GM12864 (cell line): ENCODE measurements around the gene ADARB1.

Source experiments
- DNase-seq: peaks from one replicate; pipeline ENCODE4 v3.0.0-alpha.2; 2011; ENCODE audit warnings: low read depth
- H3K4me3 ChIP-seq: 2 replicates; pipeline ENCODE4 v1.5.1; 2011; ENCODE audit warnings: mild to moderate bottlenecking, low read depth, low read length, control low read depth
- CTCF ChIP-seq: IDR thresholded peaks from 2 replicates; pipeline ENCODE4 v1.5.1; 2011; ENCODE audit warnings: low read depth, mild to moderate bottlenecking, moderate library complexity, low read length, control low read depth, inconsistent platforms; ENCODE audit errors: missing control alignments

The ADARB1 gene

DNA sequence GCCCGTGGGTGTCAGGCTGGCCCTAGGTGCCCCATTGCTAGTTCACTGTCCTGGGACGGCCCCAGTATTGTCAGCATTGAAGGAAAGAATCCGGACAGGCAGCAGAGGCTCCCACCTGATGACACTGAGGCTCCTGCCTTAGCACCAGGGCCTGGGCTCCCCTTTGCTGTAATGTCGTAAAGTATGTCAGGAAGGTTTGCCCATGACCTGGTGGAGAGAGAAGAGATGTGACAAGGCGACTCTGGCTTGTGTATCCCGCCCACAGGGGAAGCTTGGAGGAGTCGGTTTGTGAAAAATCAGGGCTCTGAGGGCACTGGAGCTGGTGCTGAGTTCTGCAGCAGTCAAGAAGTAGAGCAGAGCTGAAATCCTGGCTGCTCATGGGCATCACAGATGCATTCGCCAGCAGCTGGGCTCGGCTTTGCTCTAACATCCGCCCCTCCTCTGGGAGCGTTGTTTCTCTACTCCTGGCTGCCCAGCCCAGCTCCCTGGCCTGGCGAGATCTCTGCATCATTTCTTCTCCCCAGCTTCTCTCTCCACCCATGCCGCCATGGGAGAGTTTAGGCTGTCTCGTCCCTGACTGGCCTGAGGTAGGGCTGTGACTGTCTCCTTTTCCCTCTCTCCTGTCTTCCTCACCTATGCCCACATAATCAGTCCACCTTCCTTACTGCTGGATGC is 74.1 kb downstream of the ADARB1 start:
- DNase-seq: no peak
- H3K4me3 ChIP-seq: no peak overlapping the region
- TF ChIP-seq CTCF: no peak

DNA sequence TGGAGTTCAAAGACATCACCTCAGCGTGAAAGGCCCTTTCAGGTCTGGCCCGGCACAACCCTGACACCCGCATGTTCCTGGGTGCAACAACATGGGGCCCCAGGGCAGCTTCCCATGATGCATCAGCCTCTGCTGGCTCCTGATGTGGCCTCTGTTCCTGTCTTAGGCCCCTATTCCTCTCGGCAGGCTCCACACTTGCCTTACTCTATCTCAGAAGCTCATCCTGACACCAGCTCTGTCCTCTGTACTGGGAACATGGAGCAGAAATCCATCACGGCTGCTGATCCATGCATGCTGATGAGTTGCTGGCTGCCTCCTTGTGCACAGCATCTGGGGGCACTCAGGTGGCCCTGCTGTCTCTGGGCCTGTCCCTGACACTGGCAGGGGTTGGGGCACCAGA is 74.6 kb downstream of the ADARB1 start:
- no peak overlapping the region for H3K4me3 ChIP-seq
- TF ChIP-seq CTCF: no peak

DNA sequence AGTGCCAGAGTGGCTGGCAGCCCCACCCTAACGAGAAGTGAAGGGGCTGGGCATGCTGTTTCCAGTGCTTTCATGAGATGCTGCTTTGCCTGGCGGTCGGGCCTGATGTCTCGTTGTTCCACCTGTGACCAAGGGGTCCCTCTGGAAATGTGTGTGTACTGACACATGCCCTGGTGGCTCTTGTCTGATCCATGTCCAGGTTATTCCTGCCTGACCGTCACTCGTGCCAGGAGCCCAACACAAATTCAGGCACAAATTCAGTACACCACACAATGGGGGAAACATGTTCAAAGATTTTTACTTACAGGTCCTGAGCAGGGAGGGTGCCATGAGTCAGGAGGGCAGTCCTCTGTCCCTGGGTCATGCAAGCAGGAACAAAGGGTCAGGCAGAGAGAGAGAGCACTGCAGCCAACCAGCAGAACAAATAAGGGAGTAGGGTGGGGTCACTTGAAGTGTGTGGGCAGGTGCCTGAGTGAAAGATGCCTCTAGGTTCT is 76.3 kb downstream of the ADARB1 start:
- TF ChIP-seq CTCF: no peak
- H3K4me3 ChIP-seq: no peak overlapping the region
- no peak for DNase-seq

More for the DNA sequence above, 74.6 kb downstream of the ADARB1 start:
- no peak for DNase-seq

DNA sequence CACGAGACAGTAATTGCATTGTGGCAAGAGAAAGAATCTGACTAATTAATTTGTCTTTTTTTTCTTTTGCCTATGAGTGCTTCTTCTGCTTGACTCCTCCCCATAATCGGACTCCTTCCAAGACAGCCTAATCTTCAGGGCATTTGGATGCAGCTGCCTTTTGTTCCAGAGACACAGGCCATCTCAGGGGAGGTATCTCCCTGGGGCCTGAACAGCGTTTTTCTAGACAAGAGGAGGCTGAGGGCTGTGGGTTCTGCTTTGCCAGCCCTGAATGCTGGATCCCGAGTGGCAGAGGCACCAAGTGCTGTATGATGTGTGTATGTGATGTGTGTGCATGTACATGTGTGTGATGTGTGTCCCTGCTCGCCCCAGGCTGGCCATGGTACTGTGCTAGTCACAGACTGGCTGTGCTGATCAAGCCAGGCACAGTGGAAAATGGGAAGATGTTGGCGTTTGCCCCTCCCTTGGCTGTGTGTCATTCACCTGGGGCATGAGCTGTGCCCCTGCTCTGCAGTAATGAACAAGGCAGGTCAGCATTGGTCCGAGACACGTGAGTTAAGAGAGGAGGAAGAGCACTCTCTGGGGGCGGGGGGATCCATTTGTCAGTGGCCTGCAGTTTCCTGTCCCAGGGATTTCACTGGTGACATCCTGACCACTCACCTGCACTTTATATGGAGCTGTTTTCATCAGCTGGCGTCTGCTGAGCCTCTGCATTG is 77.2 kb downstream of the ADARB1 start:
- H3K4me3 ChIP-seq: no peak overlapping the region
- DNase-seq: no peak
- TF ChIP-seq CTCF: no peak

DNA sequence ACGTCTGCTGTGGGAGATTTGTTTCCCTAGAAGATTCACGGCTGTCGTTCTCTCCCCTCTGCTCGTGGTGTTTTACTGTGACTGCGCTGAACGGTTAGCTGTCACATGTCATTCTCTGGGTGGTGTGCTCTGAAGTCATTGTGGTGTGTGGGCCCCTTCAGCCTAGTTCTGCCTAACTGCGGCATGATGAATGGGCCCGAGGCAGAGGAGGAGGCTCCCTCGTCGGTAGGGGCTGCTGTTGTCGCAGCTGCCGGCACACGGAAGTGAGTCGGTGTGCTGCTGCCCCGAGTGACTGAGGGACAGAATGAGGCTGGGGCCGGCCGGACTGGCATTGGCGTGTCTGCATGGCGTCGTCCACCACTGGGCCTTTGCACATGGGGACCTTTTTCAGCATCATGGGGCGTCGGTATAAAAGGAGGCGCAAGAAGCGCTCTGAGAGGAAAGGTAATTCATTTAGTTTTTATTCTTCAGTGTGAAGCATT is 77.9 kb downstream of the ADARB1 start:
- no peak overlapping the region; the same call in 1 of the 2 replicates for H3K4me3 ChIP-seq
- peak; percentile 10 for DNase-seq
- TF ChIP-seq CTCF: peak; percentile 69

DNA sequence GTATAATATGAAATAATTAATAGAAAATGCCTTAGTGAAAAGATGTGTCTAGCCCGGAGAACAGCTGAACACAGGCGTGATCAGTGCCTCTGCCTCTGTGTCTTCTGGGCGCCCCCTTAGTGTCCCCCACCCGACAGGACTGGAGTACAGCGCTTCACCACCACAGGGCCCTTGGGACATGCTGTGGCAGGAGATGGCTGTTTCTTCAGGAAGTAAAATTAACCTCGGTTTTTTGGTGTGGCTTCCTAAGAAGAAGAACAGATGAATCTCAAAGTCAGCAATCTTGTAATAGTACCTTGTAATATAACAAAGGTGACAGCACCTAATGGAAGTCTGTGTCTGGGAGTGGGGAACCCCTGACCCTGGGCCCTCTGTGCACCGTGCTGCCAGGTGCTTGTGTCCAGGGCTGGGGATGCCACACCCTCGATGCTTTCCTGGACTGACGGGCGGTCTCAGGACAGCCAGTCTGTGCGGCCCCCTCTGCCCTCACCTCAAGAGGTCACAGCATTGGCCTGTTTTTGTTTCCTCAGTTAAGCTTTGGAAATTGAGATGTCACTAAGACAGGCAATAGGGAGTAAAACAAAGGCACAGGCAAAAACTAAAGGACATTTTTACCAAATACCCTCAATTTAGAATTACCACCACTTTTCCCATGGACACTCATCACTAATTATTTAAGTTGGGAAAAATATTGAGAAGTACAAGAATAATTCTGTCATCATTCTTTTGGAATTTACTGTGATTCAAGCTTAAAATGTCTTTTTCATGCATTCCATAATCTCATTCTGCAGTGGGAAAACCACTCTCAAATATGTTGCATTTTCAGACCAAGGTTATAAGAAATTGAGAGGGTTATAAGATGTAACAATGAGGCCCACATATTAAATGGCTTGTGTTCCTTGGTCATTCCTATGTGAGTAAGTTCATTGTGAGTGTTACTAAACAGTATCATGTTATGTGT is 79.3 kb downstream of the ADARB1 start:
- no peak overlapping the region for H3K4me3 ChIP-seq
- no peak for TF ChIP-seq CTCF
- DNase-seq: no peak
